Ovary (tissue), 3 donors: Measurements from ENCODE around the gene LCE1A.

Source experiments
- CTCF ChIP-seq, 3 donors: fragments of 450-650 bp in 2 of 3; fragments of 200-600 bp in 1 of 3; IDR thresholded peaks; one replicate each; pipeline versions ENCODE4 v1.5.1 to v1.8.0; 2016 to 2022; ENCODE audit warnings: antibody characterized with exemption in 3 of 3, mild to moderate bottlenecking in 1 of 3
- POLR2A ChIP-seq: fragments of 450-650 bp; IDR thresholded peaks from one replicate; pipeline ENCODE4 v1.6.1; 2017; ENCODE audit warnings: antibody characterized with exemption, mild to moderate bottlenecking, moderate library complexity
- donor health status: DM: no; HTN: no; CAD: no.

- TF ChIP-seq CTCF (IDR thresholded peaks at IDR 0.05), result no peak
- TF ChIP-seq POLR2A, result no peak
These were observed 46.2 kb downstream of the LCE1A start for GRCh38 chr1:152873495-152873894.
